NCI-H524 treated with DMSO at 0.1 percent for 48 hours (cell line): ENCODE measurements around the gene TRAF7.
"Not testable (repeated sequence)": the region's sequence is repeated elsewhere in the genome, so short reads cannot be mapped to it uniquely, and the experiment has no call there.

Source experiments
- DNase-seq: peaks from one replicate; lab custom pipeline; 2025; lab: John Stamatoyannopoulos, UW

Gene TRAF7

DNA sequence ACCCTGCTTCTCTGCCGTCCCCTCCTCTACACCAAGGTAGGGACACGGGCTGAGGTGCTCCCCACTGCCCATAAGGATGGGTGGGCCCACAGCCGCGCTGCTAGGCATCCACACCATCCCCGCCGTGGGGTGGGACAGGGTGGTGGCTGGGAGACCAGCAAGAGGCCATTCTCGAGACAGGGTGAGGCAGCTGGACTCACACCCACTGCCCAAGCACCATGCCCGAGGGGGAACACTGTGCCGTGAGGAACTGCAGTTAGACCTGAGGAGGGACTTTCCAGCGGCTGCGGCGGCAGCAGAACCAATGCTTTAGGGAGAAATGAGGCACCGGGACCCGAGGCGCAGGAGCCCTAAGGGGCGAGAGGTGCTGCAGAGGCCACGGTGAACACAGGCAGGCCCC is 33.2 kb upstream of the TRAF7 start:
- DNase-seq: no peak

DNA sequence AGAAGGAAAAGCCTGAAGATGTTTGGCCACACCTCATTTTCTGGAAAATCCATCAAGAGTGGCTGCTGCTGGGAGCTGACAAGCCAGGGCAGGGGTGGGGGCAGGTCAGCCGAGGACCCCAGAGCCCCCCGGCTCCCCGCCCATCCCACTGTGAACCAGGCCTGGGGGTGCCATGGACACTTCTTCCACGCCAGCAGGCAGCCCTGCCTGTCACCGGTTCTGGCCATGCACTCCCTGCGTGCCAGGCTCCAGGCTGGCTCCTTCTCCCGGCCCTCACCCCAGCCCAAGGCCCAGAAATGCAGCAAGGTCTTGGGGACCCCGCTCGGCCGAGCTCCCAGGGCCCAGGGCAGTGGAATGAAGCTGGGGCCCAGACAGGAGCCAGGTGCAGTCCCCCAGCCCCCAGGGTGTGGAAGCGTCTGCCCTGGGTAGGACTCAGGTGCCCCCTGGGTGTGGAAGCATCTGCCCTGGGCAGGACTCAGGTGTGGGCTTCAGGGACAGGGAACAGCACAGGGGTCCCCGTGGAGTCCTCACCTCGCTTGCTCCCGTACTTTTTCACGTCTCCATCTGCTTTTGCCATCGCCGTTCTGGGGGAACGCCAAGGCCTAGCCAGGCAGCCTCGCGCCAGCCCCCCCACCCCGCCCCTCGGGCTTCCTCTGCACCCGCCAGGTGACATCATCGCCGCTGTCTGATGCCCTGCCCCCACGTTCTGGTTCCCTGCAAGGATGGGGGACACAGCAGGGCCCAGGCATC is 32.5 kb upstream of the TRAF7 start:
- not testable (repeated sequence) for DNase-seq

DNA sequence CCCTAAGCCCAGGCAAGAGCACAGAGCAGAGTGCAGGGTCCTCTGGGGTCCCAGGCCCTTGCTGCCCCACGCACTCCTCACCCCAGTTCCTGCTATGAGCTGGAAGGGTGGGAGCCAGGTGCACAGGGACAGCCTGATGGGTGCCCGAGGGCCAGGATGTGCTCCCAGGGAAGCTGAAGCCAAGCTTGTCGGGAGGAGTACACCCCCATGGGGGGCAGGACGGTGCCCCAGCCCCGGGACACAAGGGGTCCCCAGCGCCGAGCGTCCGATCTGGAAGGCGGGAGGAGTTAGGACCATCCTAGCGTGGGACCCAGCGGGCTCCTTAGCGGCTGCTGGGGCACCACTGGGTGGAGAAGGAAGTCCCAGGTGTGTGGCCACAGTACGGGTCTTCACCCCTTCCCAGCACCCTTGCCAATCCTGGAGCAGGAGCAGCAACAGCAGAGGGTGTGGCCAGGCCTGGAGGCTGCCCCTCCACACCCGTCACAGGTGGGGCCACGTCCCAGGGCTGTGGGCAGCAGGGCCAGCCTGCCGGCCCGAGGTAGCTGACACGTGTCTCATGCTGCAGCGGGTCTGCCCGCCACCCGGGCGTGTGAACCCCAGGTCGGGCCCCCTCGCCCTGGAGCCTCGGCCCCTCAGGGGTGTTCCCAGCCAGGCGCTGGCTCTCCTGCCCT is 31.7 kb upstream of the TRAF7 start:
- not testable (repeated sequence) for DNase-seq

GRCh38 chr16:2124377-2124693 is 31.2 kb upstream of the TRAF7 start:
- not testable (repeated sequence) for DNase-seq

GRCh38 chr16:2124694-2125444 is 30.7 kb upstream of the TRAF7 start:
- not testable (repeated sequence) for DNase-seq

- DNase-seq: not testable (repeated sequence)
Measured at GRCh38 chr16:2125609-2126008, 30.0 kb upstream of the TRAF7 start.

- DNase-seq: not testable (repeated sequence)
Measured at GRCh38 chr16:2126161-2126743, 29.3 kb upstream of the TRAF7 start.

- not testable (repeated sequence) for DNase-seq
Measured at GRCh38 chr16:2126928-2127556, 28.5 kb upstream of the TRAF7 start.

DNA sequence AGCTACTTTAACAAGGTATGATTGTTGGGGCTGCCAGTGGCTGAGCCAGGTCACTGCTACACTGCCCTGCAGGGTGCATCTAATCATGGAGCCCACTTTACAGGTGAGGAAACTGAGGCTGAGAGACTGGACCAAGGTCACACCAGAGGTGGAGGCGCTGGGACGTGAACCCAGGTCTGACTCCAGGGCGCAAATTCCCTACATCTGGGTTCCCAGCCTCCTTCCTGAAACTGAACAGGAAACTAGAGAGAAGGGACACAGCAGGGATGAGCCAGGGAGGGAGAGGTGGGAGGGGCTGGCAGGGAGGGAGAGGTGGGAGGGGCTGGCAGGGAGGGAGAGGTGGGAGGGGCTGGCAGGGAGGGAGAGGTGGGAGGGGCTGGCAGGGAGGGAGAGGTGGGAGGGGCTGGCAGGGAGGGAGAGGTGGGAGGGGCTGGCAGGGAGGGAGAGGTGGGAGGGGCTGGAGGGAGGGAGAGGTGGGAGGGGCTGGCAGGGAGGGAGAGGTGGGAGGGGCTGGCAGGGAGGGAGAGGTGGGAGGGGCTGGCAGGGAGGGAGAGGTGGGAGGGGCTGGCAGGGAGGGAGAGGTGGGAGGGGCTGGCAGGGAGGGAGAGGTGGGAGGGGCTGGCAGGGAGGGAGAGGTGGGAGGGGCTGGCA is 27.8 kb upstream of the TRAF7 start:
- DNase-seq: not testable (repeated sequence)

DNA sequence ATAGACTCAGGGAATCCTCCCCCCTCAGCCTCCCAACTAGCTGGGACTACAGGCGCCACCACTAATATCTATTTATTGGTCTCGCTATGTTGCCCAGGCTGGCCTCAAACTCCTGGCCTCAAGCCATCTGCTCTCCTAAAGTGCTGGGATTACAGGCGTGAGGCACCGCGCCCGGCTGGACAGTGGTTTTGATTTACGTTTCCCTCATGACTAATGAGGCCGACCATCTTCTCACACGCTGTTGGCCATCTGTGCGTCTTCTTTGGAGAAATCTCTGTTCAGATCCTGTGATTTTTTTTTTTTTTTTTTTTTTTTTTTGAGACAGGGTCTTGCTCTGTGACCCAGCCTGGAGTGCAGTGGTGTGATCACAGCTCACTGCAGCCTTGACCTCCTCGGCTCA is 26.3 kb upstream of the TRAF7 start:
- DNase-seq: not testable (repeated sequence)

DNA sequence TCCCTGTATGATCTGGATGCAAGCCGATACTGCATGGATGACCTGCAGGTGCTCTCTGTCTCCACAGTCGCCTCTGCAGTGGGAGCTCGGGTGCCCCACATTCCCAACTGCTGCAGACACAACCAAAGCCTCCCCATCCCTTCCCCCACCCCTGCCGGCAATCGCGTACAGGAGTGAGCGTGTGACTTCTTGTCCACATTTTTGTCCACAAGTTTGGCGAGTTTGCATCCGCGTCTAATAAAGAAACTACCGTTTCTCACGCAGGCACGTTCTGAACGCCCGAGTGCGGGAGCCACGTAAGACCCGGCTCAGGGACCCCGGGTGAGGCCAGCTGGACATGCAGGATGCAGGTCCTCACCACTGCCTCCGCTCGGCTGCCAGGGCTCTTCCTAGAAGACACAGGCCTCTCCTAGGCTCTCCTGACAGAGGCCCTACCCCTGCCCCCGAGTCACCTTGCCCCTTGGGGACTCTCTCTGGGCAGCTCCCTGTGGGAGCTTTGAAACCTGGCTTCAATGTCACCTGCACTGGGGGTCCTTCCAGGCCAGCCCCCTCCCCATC is 25.6 kb upstream of the TRAF7 start:
- DNase-seq: not testable (repeated sequence)

DNA sequence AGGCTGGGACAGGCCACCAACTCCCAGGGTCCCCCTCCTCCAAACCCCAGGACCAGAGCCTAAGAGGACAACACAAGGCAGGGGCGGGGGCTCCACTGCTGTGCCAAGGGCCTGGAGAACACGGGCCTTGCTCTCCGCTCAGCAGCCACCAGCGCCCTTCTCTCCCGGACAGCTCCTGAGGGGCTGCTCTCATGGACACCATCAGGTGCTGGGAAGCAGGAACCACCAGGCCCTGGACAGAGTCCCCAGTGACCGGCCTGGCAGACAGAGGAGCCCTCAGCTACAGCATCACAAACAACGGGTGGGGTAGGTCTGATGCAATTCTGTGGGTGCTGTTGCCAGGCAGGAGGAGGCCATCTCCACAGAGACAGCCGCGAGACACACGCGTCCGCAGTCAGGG is 21.8 kb upstream of the TRAF7 start:
- not testable (repeated sequence) for DNase-seq

- DNase-seq: not testable (repeated sequence)
Measured at GRCh38 chr16:2135071-2135470, 20.5 kb upstream of the TRAF7 start.

DNA sequence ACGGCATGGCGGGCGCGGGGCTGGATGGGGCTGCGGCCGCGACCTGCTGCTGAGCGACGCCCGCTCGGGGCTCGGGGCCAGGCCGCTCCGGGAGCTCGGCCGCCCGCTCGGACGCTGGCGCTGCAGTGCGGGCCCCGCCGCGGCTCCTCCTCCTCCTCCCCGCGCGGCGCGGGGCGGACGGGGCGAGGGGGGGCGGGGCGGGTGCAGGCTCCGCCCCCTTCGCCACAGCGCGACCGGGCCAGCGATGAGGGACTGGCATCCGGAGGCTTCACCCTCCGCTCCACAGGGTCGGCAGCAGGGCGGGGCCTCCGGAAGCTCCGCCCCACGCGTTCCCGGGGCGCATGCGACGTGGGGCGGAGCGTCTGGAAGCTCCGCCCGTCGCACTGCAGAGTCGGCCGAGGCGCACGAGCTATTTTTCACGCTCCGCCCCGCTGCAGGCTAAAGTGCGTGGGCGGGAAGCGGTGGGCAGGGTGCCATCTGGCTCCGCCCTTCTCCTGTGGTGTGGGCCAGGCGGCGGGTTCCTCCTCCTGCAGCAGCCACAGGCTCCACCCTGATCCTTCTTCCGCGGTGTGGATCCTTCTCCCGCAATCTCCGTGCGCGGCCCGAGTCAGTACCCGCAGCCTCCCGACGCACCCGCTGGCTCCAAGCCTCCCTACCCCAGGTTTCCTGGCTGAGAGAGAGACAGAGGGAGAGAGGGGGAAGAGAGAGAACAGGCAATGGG is 19.7 kb upstream of the TRAF7 start, which contains the start of gene PKD1:
Gene PKD1 (minus strand): TSS at position 129 of the 721 bp plus-strand sequence. CDS start 209 bp downstream, outside the sequence.
- peak; percentile 48 for DNase-seq

DNA sequence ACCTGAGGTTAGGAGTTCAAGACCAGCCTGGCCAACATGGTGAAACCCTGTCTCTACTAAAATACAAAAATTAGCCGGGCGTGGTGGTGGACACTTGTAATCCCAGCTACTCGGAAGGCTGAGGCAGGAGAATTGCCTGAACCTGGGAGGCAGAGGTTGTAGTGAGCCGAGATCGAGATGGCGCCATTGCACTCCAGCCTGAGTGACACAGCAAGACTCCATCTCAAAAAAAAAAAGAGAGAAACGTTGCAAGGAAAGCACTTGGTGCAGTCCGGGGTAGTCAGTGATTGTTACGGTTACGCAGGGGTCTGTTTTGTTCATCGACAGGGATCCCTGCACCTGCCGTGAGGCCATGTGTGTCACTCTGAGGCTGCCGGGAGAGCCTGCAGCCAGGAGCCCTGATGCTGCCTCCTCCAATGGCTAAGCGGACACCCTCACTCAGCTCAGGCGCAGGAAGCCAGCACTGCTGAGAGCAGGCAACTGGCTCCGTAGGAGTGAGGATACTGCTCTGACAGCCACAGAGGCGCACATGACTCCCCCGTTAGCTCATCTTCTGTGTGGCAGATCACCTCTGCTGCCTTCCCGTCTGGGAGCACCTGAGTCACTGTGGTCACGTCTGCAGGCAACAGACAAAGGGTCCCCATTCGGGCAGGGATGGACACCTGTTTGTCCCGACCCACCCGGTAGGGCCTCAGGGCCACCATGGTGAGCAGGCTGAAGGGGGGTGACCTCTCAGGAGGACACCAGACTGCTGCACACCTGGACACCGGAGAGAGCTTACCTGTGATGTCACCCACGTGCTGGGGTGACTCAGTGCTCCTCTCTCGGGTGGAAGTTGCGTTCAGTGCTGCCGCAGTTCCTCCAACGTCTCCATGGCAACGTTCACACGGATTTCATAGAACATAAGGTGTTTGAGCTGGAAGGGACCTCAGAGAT is 12.4 kb upstream of the TRAF7 start:
- no peak for DNase-seq

DNA sequence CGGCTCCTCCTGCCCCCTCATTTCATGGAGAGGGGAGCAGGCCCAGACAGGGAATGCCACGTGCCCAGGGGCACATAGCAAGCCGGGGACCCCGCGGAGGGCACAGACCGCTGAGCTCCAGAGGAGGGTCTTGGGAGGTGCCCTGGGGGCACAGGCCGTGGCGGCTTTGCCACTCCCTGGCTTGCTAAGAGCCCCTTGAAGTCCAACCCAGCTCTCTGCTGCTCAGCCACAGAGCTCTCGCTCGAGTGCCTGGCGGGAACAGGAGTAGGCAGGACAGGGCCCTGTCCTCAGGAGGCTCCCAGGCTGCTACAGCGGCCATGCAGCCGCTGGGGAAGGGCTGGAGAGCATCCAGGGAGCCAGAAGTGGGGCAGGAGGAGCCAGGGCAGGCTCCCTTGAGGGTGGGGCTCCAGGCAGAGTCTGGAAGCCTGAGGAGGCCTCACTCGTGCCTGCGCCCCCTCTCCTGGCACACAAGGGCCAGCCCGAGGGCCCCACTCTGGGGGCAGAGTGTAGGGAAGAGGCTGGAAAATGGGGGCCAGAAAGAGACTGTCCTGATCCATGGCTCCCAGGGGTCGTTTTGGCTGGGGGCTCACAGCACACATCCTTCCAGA is 11.6 kb upstream of the TRAF7 start:
- DNase-seq: no peak

GRCh38 chr16:2145843-2146242 is 9.7 kb upstream of the TRAF7 start:
- DNase-seq: no peak

DNA sequence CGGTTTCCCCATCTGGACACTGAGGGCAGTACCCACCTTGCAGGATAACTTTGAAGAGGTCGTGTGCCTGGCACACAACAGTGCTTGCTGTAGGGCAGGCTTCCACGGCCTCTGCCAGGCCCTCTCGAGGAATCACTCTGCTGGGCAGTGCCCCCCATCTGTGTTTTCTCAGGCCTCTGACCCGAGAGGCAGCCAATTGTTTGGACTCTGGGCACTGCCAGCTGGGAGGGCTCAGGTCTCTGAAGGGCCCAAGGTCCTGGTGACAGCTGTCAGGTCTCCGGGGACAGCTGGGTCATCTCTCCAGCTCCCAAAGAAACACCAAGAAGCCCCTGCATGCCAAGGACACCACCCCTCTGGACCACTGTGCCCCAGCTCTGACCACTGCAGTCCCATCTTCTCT is 8.2 kb upstream of the TRAF7 start:
- DNase-seq: no peak
